ENCODE results near the gene ANKRD13D. TPM values are rescaled to one million over a fixed set of nuclear protein-coding genes. Genes with fewer than 3 reads are reported as not detected.

The ANKRD13D gene
- total and polyA plus RNA-seq, 12 donors, result 8.7 to 205 (median 40.4) TPM

- Histone ChIP-seq H3K4me1 (replicated peaks in 1 of 2) (peaks cover 15 to 21% of the 10 kb centered on the region in 2 donors), H3K9me3 (replicated peaks in 1 of 3) (no peaks in the 10 kb centered on the region), H3K36me3 (replicated peaks in 1 of 2) (peaks cover 0 to 38% of the 10 kb centered on the region in 2 donors), H3K27ac (no peak overlapping the region), H3K27me3 (no peaks in the 10 kb centered on the region), H3K4me3 (no peak overlapping the region)
- peak in 3 of 7 donors; percentile 12 to 16 (median 13) for DNase-seq
- TF ChIP-seq, protein P1, sequence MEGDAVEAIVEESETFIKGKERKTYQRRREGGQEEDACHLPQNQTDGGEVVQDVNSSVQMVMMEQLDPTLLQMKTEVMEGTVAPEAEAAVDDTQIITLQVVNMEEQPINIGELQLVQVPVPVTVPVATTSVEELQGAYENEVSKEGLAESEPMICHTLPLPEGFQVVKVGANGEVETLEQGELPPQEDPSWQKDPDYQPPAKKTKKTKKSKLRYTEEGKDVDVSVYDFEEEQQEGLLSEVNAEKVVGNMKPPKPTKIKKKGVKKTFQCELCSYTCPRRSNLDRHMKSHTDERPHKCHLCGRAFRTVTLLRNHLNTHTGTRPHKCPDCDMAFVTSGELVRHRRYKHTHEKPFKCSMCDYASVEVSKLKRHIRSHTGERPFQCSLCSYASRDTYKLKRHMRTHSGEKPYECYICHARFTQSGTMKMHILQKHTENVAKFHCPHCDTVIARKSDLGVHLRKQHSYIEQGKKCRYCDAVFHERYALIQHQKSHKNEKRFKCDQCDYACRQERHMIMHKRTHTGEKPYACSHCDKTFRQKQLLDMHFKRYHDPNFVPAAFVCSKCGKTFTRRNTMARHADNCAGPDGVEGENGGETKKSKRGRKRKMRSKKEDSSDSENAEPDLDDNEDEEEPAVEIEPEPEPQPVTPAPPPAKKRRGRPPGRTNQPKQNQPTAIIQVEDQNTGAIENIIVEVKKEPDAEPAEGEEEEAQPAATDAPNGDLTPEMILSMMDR (IDR thresholded peaks at IDR 0.05), result no peak
- no peak for TF ChIP-seq POLR2A (IDR thresholded peaks at IDR 0.05)
- intact Hi-C loops (cut with DNase I), result loop anchor here in 1 of 2 donors (5.0 kb wide), 1 partner anchor 34 kb away; the partner anchor contains the start of gene GRK2
- WGBS, 4 donors, result 92 to 94% (median 93%) methylated on average over 8 to 22 of the region's 22 CpGs
Observed at GRCh38 chr11:67300756-67301312, 11.7 kb downstream of the ANKRD13D start.

DNA sequence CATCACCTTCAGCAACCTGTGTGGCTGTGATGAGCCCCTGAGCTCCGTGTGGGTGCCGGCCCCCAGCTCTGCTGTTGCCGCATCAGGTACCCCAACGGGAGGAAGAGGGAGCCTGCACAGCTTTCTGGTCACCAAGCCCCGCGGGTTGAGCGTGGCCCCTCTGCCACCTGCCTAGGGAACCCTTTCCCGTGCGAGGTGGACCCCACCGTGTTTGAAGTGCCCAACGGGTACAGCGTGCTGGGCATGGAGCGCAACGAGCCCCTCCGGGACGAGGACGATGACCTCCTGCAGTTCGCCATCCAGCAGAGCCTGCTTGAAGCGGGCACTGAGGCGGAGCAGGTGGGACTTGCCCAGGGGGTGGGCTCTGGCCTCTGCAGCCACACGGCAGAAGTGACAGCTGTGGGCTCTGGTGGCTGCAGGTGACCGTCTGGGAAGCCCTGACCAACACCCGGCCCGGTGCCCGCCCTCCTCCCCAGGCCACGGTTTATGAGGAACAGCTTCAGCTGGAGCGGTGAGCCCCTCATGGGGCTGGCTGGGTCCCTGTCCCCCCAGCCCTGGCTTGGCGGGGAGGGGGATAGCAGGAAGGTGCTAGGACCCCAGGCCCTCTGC is 12.3 kb downstream of the ANKRD13D start:
- 87 to 100% (median 93%) methylated on average over 3 to 28 of the region's 28 CpGs for WGBS, 4 donors
- no peak overlapping the region for H3K4me3 ChIP-seq
- peaks cover 15 to 21% of the 10 kb centered on the region in 2 donors for H3K4me1 ChIP-seq (replicated peaks in 1 of 2)
- no peak for TF ChIP-seq POLR2A (IDR thresholded peaks at IDR 0.05)
- TF ChIP-seq, protein P1 (IDR thresholded peaks at IDR 0.05), result no peak
- intact Hi-C loops (cut with DNase I), result loop anchor here in 1 of 2 donors (5.0 kb wide), 1 partner anchor 34 kb away; the partner anchor contains the start of gene GRK2
- no peak overlapping the region for H3K27ac ChIP-seq
- DNase-seq, result peak in 3 of 7 donors; percentile 12 to 19 (median 14)
- H3K27me3 ChIP-seq, result no peaks in the 10 kb centered on the region
- no peaks in the 10 kb centered on the region for H3K9me3 ChIP-seq (replicated peaks in 1 of 3)
- peaks cover 0 to 37% of the 10 kb centered on the region in 2 donors for H3K36me3 ChIP-seq (replicated peaks in 1 of 2)

GRCh38 chr11:67301951-67302516 is 12.9 kb downstream of the ANKRD13D start:
- H3K36me3 ChIP-seq (replicated peaks in 1 of 2), result peaks cover 0 to 31% of the 10 kb centered on the region in 2 donors
- H3K27me3 ChIP-seq, result no peaks in the 10 kb centered on the region
- peaks cover 15 to 21% of the 10 kb centered on the region in 2 donors for H3K4me1 ChIP-seq (replicated peaks in 1 of 2)
- peak in 6 of 7 donors; percentile 12 to 74 (median 24) for DNase-seq
- no peak overlapping the region for H3K27ac ChIP-seq
- intact Hi-C loops (cut with DNase I), result loop anchor here in 1 of 2 donors (5.0 kb wide), 1 partner anchor 35 kb away; the partner anchor contains the start of gene GRK2
- no peaks in the 10 kb centered on the region for H3K9me3 ChIP-seq (replicated peaks in 1 of 3)
- 67 to 83% (median 71%) methylated on average over 12 to 15 of the region's 15 CpGs for WGBS, 4 donors
- no peak for TF ChIP-seq POLR2A (IDR thresholded peaks at IDR 0.05)
- TF ChIP-seq, protein P1 (IDR thresholded peaks at IDR 0.05), result no peak
- H3K4me3 ChIP-seq, result peak overlapping the region in 1 of 4 donors; percentile 85

DNA sequence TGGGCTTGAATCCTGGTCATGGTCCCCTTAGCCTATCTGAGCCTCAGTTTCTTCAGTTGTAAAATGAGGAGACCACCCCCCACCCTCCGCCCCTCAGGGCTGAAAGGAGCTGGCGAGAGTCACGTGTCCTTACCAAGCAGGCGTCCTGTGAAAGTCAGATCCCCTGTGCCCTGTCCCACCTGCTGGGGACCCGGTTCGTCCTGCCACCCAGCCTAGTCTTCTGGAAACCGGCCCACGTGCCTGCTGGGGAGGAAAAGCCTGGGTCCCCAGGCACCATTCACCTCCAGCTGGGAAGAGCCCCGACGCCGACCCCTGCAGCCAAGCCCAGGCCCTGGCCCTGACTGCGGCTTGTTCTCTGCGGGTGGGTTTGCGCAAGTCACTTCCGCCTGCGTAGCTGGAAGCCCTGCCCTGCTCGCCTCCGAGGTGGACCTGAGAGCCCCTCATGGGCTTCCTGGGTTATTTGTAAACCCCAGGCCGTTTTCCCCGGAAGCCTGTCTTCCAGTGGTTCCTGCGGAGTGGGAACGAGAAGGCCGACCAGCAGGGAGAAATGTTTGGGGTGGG is 13.5 kb downstream of the ANKRD13D start:
- no peaks in the 10 kb centered on the region for H3K9me3 ChIP-seq (replicated peaks in 1 of 3)
- intact Hi-C loops (cut with DNase I), result loop anchor here in 1 of 2 donors (5.0 kb wide), 1 partner anchor 35 kb away; the partner anchor contains the start of gene GRK2
- peak overlapping the region in 2 of 4 donors; percentile 26 to 85 for H3K4me3 ChIP-seq
- no peaks in the 10 kb centered on the region for H3K27me3 ChIP-seq
- peaks cover 15 to 21% of the 10 kb centered on the region in 2 donors for H3K4me1 ChIP-seq (replicated peaks in 1 of 2)
- H3K36me3 ChIP-seq (replicated peaks in 1 of 2), result peaks cover 0 to 30% of the 10 kb centered on the region in 2 donors
- H3K27ac ChIP-seq, result peak overlapping the region in 1 of 5 donors; percentile 68
- 24 to 93% (median 32%) methylated on average over 3 to 23 of the region's 23 CpGs for WGBS, 4 donors
- TF ChIP-seq, protein P1 (IDR thresholded peaks at IDR 0.05), result no peak
- no peak for TF ChIP-seq POLR2A (IDR thresholded peaks at IDR 0.05)
- DNase-seq, result peak in 6 of 7 donors; percentile 13 to 62 (median 34)
